ENCODE measurements around the gene PMM1. TPM values are rescaled to one million over a fixed set of nuclear protein-coding genes. Genes with fewer than 3 reads are reported as not detected.

PMM1 gene
- polyA plus RNA-seq, 1 donor (not counting 4 experiments of a cell fraction or from before 2014, with no cell fraction given), result 39.6 TPM

DNA sequence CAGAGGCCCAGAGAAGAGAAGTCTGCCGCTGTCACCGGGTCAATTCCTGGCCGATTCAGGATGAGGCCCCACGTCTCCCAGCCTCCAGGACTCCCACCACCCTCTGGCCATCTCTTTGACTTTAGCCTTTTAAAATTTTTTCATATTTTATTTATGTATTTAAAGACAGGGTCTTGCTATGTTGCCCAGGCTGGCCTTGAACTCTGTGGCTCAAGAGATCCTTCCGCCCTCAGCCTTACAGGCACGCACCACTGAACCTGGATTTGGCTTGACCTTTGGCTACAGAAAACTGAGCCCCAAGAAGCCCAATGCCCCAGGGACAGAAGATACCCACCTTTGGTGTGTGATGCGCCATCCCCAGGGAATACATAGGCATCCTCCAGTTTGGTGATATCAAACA is 49.3 kb downstream of the PMM1 start:
- dilution Hi-C loops (cut with MboI; ENCODE audit: extremely low pct_ligation_motif_present, low sequenced_read_pairs), result no loop called here
- FAIRE-seq (no peak), DNase-seq (ENCODE audit: low read depth, low spot score) (no peak)
- peaks cover 14 to 15% of the 10 kb centered on the region in 2 experiments for H3K36me3 ChIP-seq (ENCODE audit: control insufficient read depth in 2 of 2, extremely low read depth in 1 of 2, insufficient read depth in 2 of 2, low read length in 2 of 2)
- no peaks in the 10 kb centered on the region for H3K9me3 ChIP-seq (ENCODE audit: control insufficient read depth, low read depth, low read length)
- no peak overlapping the region for H3K9ac ChIP-seq (ENCODE audit: control insufficient read depth, extremely low read depth, insufficient read depth, low read length)
- H3K4me1 ChIP-seq (ENCODE audit: control insufficient read depth, extremely low read depth, insufficient read depth, low read length), result peaks cover 9% of the 10 kb centered on the region
- H2AFZ ChIP-seq (ENCODE audit: control insufficient read depth, low read length), result no peak overlapping the region
- TF ChIP-seq EZH2 (IDR thresholded peaks at IDR 0.05; ENCODE audit: low read length), result no peak
- TF ChIP-seq, protein P1, sequence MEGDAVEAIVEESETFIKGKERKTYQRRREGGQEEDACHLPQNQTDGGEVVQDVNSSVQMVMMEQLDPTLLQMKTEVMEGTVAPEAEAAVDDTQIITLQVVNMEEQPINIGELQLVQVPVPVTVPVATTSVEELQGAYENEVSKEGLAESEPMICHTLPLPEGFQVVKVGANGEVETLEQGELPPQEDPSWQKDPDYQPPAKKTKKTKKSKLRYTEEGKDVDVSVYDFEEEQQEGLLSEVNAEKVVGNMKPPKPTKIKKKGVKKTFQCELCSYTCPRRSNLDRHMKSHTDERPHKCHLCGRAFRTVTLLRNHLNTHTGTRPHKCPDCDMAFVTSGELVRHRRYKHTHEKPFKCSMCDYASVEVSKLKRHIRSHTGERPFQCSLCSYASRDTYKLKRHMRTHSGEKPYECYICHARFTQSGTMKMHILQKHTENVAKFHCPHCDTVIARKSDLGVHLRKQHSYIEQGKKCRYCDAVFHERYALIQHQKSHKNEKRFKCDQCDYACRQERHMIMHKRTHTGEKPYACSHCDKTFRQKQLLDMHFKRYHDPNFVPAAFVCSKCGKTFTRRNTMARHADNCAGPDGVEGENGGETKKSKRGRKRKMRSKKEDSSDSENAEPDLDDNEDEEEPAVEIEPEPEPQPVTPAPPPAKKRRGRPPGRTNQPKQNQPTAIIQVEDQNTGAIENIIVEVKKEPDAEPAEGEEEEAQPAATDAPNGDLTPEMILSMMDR (optimal IDR thresholded peaks at IDR 0.05 in 1 of 3, IDR thresholded peaks at IDR 0.05 in 1 of 3, conservative IDR thresholded peaks at IDR 0.05 in 1 of 3; ENCODE audit: extremely low read depth in 1 of 3, insufficient read depth in 2 of 3, low read length in 3 of 3), result no peak
- H3K4me2 ChIP-seq (ENCODE audit: control insufficient read depth, extremely low read depth, insufficient read depth, low read depth, low read length), result no peak overlapping the region
- H3K27me3 ChIP-seq (ENCODE audit: control insufficient read depth, extremely low read depth, insufficient read depth, low read length), result no peaks in the 10 kb centered on the region
- H3K9me1 ChIP-seq (ENCODE audit: control insufficient read depth, extremely low read depth, insufficient read depth, low read length), result peaks cover 2% of the 10 kb centered on the region
- peaks cover 4% of the 10 kb centered on the region for H4K20me1 ChIP-seq (ENCODE audit: control insufficient read depth, extremely low read depth, insufficient read depth, low read length)
- H3K4me3 ChIP-seq (ENCODE audit: control insufficient read depth in 2 of 3, extremely low read depth in 1 of 3, insufficient read depth in 2 of 3, low read depth in 1 of 3, low read length in 3 of 3), result no peak overlapping the region
- H3K27ac ChIP-seq (ENCODE audit: control insufficient read depth, insufficient read depth, low read length), result no peak overlapping the region
- peaks cover 52% of the 10 kb centered on the region for H3K79me2 ChIP-seq (ENCODE audit: control insufficient read depth, insufficient read depth, low read length)

DNA sequence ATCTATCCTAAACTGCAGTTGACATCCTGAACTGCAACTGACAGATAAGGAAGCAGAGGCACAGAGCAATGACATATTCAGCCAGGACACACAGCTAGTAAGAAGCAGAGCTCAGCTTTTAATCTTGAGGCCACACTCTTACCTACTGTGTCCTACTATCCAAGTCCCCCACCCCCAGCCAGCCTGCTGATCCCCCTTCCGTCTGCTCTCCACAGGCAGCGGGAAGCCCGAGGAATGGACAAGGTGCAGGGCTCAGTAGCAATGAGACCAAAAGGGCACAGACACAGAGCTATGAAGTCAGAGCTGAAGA is 49.7 kb downstream of the PMM1 start:
- Histone ChIP-seq H3K79me2 (ENCODE audit: control insufficient read depth, insufficient read depth, low read length) (peaks cover 52% of the 10 kb centered on the region), H4K20me1 (ENCODE audit: control insufficient read depth, extremely low read depth, insufficient read depth, low read length) (peaks cover 4% of the 10 kb centered on the region), H3K4me2 (ENCODE audit: control insufficient read depth, extremely low read depth, insufficient read depth, low read depth, low read length) (no peak overlapping the region)

More for the DNA sequence above, 49.7 kb downstream of the PMM1 start:
- peaks cover 2% of the 10 kb centered on the region for H3K9me1 ChIP-seq (ENCODE audit: control insufficient read depth, extremely low read depth, insufficient read depth, low read length)
- H3K9ac ChIP-seq (ENCODE audit: control insufficient read depth, extremely low read depth, insufficient read depth, low read length), result no peak overlapping the region
- H3K36me3 ChIP-seq (ENCODE audit: control insufficient read depth in 2 of 2, extremely low read depth in 1 of 2, insufficient read depth in 2 of 2, low read length in 2 of 2), result peaks cover 14 to 15% of the 10 kb centered on the region in 2 experiments
- H3K4me1 ChIP-seq (ENCODE audit: control insufficient read depth, extremely low read depth, insufficient read depth, low read length), result peaks cover 9% of the 10 kb centered on the region
- dilution Hi-C loops (cut with MboI; ENCODE audit: extremely low pct_ligation_motif_present, low sequenced_read_pairs), result no loop called here
- H3K27me3 ChIP-seq (ENCODE audit: control insufficient read depth, extremely low read depth, insufficient read depth, low read length), result no peaks in the 10 kb centered on the region
- DNase-seq (ENCODE audit: low read depth, low spot score), result no peak
- H2AFZ ChIP-seq (ENCODE audit: control insufficient read depth, low read length), result no peak overlapping the region
- no peak overlapping the region for H3K27ac ChIP-seq (ENCODE audit: control insufficient read depth, insufficient read depth, low read length)
- TF ChIP-seq, protein P1 (optimal IDR thresholded peaks at IDR 0.05 in 1 of 3, IDR thresholded peaks at IDR 0.05 in 1 of 3, conservative IDR thresholded peaks at IDR 0.05 in 1 of 3; ENCODE audit: extremely low read depth in 1 of 3, insufficient read depth in 2 of 3, low read length in 3 of 3), result no peak
- TF ChIP-seq EZH2 (IDR thresholded peaks at IDR 0.05; ENCODE audit: low read length), result no peak
- H3K4me3 ChIP-seq (ENCODE audit: control insufficient read depth in 2 of 3, extremely low read depth in 1 of 3, insufficient read depth in 2 of 3, low read depth in 1 of 3, low read length in 3 of 3), result no peak overlapping the region
- no peaks in the 10 kb centered on the region for H3K9me3 ChIP-seq (ENCODE audit: control insufficient read depth, low read depth, low read length)
- no peak for FAIRE-seq
